A673 (cell line): ENCODE measurements around the gene TXNRD1. TPM values are rescaled to one million over a fixed set of nuclear protein-coding genes. Genes with fewer than 3 reads are reported as not detected.

Experiments used
- BruUV-seq: library from RNA; stranded (reverse); fragments of 400-500 nt; replicated peaks from 2 replicates; lab custom pipeline; 2021; lab: Mats Ljungman, UMichigan
- CTCF ChIA-PET: fragments of 300-600 bp; sonication (Branson Sonifier 250); formaldehyde crosslinking; loops from one replicate; lab custom pipeline; 2022; ENCODE audit warnings: antibody characterized with exemption; lab: Charles Lee
- POLR2A ChIA-PET: fragments of 300-600 bp; sonication (Branson Sonifier 250); formaldehyde crosslinking; loops from one replicate; lab custom pipeline; 2022; ENCODE audit warnings: antibody characterized with exemption; ENCODE audit not compliant: low non-redundant PET; lab: Charles Lee
- DNase-seq: peaks from one replicate; pipeline ENCODE4 v3.0.0-alpha.2; 2015; ENCODE audit warnings: low spot score
- H3K27ac ChIP-seq: fragments of 200-600 bp; sonication (generic); 2 replicates; pipeline ENCODE4 v1.5.1; 2016; ENCODE audit warnings: mixed run types, low read depth, mild to moderate bottlenecking, mixed read lengths, antibody characterized with exemption, low read length; ENCODE audit not compliant: poor library complexity, severe bottlenecking
- H3K27me3 ChIP-seq: fragments of 200-600 bp; sonication (generic); replicated peaks from 2 replicates; pipeline ENCODE4 v1.6.1; 2017; ENCODE audit warnings: mixed run types, low read depth, mild to moderate bottlenecking, mixed read lengths, antibody characterized with exemption, low read length; ENCODE audit not compliant: insufficient read depth, poor library complexity
- H3K36me3 ChIP-seq: fragments of 200-600 bp; sonication (generic); 2 replicates; pipeline ENCODE4 v1.6.1; 2016; ENCODE audit warnings: mixed run types, mild to moderate bottlenecking, mixed read lengths, antibody characterized with exemption, low read length; ENCODE audit not compliant: insufficient read depth, poor library complexity, severe bottlenecking
- H3K4me1 ChIP-seq: fragments of 200-600 bp; sonication (generic); 2 replicates; pipeline ENCODE4 v1.6.1; 2017; ENCODE audit warnings: mixed run types, mild to moderate bottlenecking, mixed read lengths, antibody characterized with exemption, low read length; ENCODE audit not compliant: insufficient read depth, poor library complexity, severe bottlenecking
- H3K4me3 ChIP-seq: fragments of 200-600 bp; sonication (generic); 2 replicates; pipeline ENCODE4 v1.5.1; 2016; ENCODE audit warnings: low read depth, mixed run types, mild to moderate bottlenecking, mixed read lengths, low read length; ENCODE audit not compliant: poor library complexity, severe bottlenecking
- H3K9me3 ChIP-seq: fragments of 200-600 bp; sonication (generic); 2 replicates; pipeline ENCODE4 v1.6.1; 2016; ENCODE audit warnings: mixed run types, low read depth, mild to moderate bottlenecking, mixed read lengths, antibody characterized with exemption, low read length; ENCODE audit not compliant: poor library complexity, severe bottlenecking
- EZH2 ChIP-seq: fragments of 200-600 bp; sonication (generic); IDR thresholded peaks from 2 replicates; pipeline ENCODE4 v1.6.1; 2017; ENCODE audit warnings: borderline replicate concordance, low read depth, mild to moderate bottlenecking, mixed read lengths, antibody characterized with exemption, low read length; ENCODE audit not compliant: poor library complexity, severe bottlenecking
- intact Hi-C: fragments of 100-400 bp; cut with micrococcal nuclease; formaldehyde crosslinking; loops from one replicate; pipeline ENCODE4 v1.10.0; 2022; ENCODE audit not compliant: unreplicated experiment
- total RNA-seq: library from RNA; stranded (reverse); gene quantifications from 2 replicates; pipeline ENCODE4 v1.2.3, GENCODE V29; 2021
- TF ChIP-seq, protein P1 (sequence below): fragments of 300-800, 200-600 bp; sonication (generic); conservative IDR thresholded peaks from 2 replicates; pipeline ENCODE4 v1.5.1; 2017; ENCODE audit warnings: low read depth, mild to moderate bottlenecking, antibody characterized with exemption, low read length, moderate library complexity, mixed read lengths

Gene TXNRD1
- total RNA-seq, 1 experiment from 2014 or later = 226 TPM

DNA sequence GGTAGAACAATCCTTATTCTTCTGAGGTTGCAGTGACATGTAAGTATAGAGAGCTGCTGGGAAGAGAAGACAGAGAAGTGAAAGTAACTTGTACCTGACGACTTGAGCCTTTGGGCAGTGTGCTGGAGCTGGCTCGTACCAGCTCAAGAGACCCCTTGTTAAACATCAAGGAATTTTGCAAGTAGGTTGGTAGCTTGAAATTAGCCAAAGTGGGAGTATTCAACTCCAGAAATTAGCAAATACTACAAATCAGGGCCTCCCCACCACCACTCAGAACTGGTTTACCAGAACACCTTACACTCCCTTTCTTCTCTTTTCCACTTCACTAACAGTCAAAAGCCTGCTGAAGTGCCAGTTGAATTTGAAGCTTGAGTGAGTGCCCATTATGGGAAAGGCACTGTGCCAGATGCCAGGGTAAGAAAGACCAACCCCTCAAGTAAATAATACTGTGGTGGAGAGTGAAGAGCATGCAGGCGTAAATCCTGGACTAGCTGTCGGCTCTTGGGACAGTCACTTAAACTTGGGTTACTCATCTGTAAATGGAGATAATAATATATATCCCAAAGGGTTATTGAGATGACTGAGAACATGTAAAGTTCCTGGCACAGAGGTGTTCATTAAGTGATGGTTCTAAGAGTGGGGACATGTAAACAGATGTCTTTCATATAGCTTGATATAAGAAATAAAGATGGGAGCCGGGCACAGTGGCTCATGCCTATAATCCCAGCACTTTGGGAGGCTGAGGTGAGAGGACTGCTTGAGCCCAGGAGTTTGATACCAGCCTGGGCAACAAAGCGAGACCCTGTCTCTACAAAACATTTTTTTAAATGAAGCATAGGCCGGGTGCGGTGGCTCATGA lies 60.9 kb downstream of the TXNRD1 start:
- H3K27me3 ChIP-seq = no peaks in the 10 kb centered on the region
- H3K9me3 ChIP-seq = no peaks in the 10 kb centered on the region
- intact Hi-C loops = no loop called here
- BruUV-seq = no TSS peak
- no peaks in the 10 kb centered on the region for H3K36me3 ChIP-seq
- H3K4me1 ChIP-seq = no peaks in the 10 kb centered on the region
- no peak overlapping the region for H3K4me3 ChIP-seq
- ChIA-PET CTCF (interaction anchor here (0.7 kb wide), 1 partner anchor 85 kb away, joined by 3 read pairs; no protein-coding TSS in a partner anchor), POLR2A (interaction anchor here (0.6 kb wide), 1 partner anchor 57 kb away, joined by 3 read pairs; no protein-coding TSS in a partner anchor)
- no peak for DNase-seq
- TF ChIP-seq EZH2 = no peak
- TF ChIP-seq, protein P1, sequence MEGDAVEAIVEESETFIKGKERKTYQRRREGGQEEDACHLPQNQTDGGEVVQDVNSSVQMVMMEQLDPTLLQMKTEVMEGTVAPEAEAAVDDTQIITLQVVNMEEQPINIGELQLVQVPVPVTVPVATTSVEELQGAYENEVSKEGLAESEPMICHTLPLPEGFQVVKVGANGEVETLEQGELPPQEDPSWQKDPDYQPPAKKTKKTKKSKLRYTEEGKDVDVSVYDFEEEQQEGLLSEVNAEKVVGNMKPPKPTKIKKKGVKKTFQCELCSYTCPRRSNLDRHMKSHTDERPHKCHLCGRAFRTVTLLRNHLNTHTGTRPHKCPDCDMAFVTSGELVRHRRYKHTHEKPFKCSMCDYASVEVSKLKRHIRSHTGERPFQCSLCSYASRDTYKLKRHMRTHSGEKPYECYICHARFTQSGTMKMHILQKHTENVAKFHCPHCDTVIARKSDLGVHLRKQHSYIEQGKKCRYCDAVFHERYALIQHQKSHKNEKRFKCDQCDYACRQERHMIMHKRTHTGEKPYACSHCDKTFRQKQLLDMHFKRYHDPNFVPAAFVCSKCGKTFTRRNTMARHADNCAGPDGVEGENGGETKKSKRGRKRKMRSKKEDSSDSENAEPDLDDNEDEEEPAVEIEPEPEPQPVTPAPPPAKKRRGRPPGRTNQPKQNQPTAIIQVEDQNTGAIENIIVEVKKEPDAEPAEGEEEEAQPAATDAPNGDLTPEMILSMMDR = no peak
- H3K27ac ChIP-seq = no peak overlapping the region

DNA sequence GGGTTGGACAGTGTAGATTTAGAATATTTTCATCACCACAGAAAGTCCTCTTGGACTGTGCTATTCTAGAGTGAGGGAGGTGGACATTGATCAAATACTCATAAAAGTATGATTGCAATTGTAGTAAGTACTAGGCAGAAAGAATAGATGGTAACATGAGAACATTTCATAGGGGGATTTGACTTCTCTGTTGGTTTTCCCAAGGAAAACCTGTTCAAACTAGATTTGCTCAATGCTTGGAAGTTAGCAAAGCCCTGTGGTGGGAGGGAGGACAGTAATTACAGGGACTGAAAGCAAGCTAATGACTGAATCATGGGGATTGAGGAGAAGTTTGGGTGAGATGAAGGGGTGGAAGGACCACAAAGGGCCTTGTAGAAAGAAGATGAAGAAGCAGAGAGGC lies 63.6 kb downstream of the TXNRD1 start:
- Histone ChIP-seq H3K27me3 (no peaks in the 10 kb centered on the region), H3K4me3 (no peak overlapping the region), H3K27ac (no peak overlapping the region), H3K36me3 (no peaks in the 10 kb centered on the region), H3K4me1 (no peaks in the 10 kb centered on the region), H3K9me3 (no peaks in the 10 kb centered on the region)
- intact Hi-C loops = no loop called here
- TF ChIP-seq EZH2 = no peak
- TF ChIP-seq, protein P1 = no peak
- ChIA-PET CTCF (no interaction called here), POLR2A (no interaction called here)
- no TSS peak for BruUV-seq
- DNase-seq = no peak

DNA sequence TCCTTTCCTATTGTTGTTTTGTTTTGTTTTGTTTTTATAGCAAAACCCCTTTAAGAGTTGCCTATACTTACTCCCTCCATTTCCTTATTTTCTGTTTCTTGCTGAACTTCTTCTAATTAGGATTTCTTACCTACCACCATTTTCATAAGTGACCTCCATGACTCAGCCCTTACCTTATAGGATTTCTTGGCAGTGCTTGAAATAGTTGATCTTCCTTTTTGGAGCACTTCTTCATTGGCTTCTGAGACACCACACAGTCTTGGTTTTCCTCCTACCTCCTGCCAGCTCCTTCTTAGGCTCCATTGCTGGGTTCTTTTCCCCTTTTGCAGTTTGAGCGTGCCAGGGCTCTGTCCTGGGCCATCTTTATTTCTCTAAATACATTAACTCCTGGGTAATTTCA lies 64.5 kb downstream of the TXNRD1 start:
- no peaks in the 10 kb centered on the region for H3K36me3 ChIP-seq
- H3K27me3 ChIP-seq = no peaks in the 10 kb centered on the region
- intact Hi-C loops = no loop called here
- DNase-seq = no peak
- H3K9me3 ChIP-seq = no peaks in the 10 kb centered on the region
- H3K27ac ChIP-seq = no peak overlapping the region
- ChIA-PET POLR2A (no interaction called here), CTCF (no interaction called here)
- no peak overlapping the region for H3K4me3 ChIP-seq
- TF ChIP-seq, protein P1 = no peak
- TF ChIP-seq EZH2 = no peak
- H3K4me1 ChIP-seq = no peaks in the 10 kb centered on the region
- no TSS peak for BruUV-seq
